Transverse colon (tissue), 4 donors: ENCODE data around the gene RBPJ. TPM values are rescaled to one million over a fixed set of nuclear protein-coding genes. Genes with fewer than 3 reads are reported as not detected.
A peak's percentile ranks its signal among the peaks of the same experiment; 100 is the strongest.
"Not testable (repeated sequence)": the region's sequence is repeated elsewhere in the genome, so short reads cannot be mapped to it uniquely, and the experiment has no call there.

Source experiments
- DNase-seq: peaks from one replicate; pipeline ENCODE4 v3.0.0-alpha.2; 2019
- H3K27ac ChIP-seq, 4 donors: fragments of 200-600 bp; sonication (generic); 2 replicates each; pipeline ENCODE4 v1.5.1; 2016 to 2018; ENCODE audit warnings: inconsistent platforms in 4 of 4
- H3K27me3 ChIP-seq: fragments of 200-600 bp; sonication (generic); 2 replicates; pipeline ENCODE4 v1.5.1; 2017; ENCODE audit warnings: inconsistent platforms
- H3K36me3 ChIP-seq, 4 donors: fragments of 200-600 bp; sonication (generic); 2 replicates each; pipeline ENCODE4 v1.5.1; 2017 to 2019; ENCODE audit warnings: inconsistent platforms in 4 of 4
- H3K4me1 ChIP-seq, 4 donors: fragments of 200-600 bp; sonication (generic); 2 replicates each; pipeline ENCODE4 v1.5.1; 2017 to 2020; ENCODE audit warnings: inconsistent platforms in 4 of 4
- H3K4me3 ChIP-seq, 4 donors: fragments of 200-600 bp; sonication (generic); 1 replicate in 1 of 4; 2 replicates in 3 of 4; pipeline versions ENCODE4 v1.5.1 to v1.6.1; 2017 to 2019; ENCODE audit warnings: inconsistent platforms in 4 of 4
- H3K9me3 ChIP-seq, 2 donors: fragments of 200-600 bp; sonication (generic); 2 replicates each; pipeline ENCODE4 v1.5.1; 2017 to 2019; ENCODE audit warnings: inconsistent platforms in 2 of 2
- EP300 ChIP-seq: sonication (generic); formaldehyde crosslinking; IDR thresholded peaks from one replicate; pipeline ENCODE4 v1.6.1; 2017; ENCODE audit warnings: antibody characterized with exemption, low read depth
- POLR2A ChIP-seq: fragments of 450-650 bp; IDR thresholded peaks from one replicate; pipeline ENCODE4 v1.6.1; 2016; ENCODE audit warnings: antibody characterized with exemption, mild to moderate bottlenecking, moderate library complexity
- POLR2AphosphoS5 ChIP-seq, 3 donors: sonication (generic); formaldehyde crosslinking; IDR thresholded peaks; one replicate each; pipeline ENCODE4 v1.6.1; 2016; ENCODE audit warnings: antibody characterized with exemption in 3 of 3
- WGBS, 2 donors: methylation state at CpG; one replicate each; pipeline ENCODE4 v1.1.5; 2018; ENCODE audit warnings: low coverage in 1 of 2; 5-methylcytosine and 5-hydroxymethylcytosine counted together
- in situ Hi-C, 4 donors: fragments of 200-750 bp; cut with MboI; loops; one replicate each; pipeline versions ENCODE4 v1.15.0 to v1.15.1; 2017; ENCODE audit warnings: low sequenced_read_pairs in 3 of 4, low pct_ligation_motif_present in 1 of 4, low pct_unique_long_range_greater_than_20kb in 1 of 4
- intact Hi-C: fragments of 100-400 bp; cut with DNase I; formaldehyde crosslinking; loops from one replicate; pipeline ENCODE4 v1.15.1; 2023; ENCODE audit warnings: low total_unique reads
- total RNA-seq, 4 donors: library from RNA; depleted of rRNA; stranded (reverse); fragments of >200 nt; gene quantifications; one replicate each; pipeline ENCODE4 v1.1.0, GENCODE V29; 2016
- TF ChIP-seq, protein P1 (sequence below), 5 experiments: fragments of 200-600 bp in 3 of 5; fragments of 450-650 bp in 2 of 5; sonication (generic) in 3 of 5; IDR thresholded peaks; 1 replicate in 2 of 5; 2 replicates in 3 of 5; pipeline ENCODE4 v1.5.1; 2016 to 2017; ENCODE audit warnings: antibody characterized with exemption in 5 of 5, inconsistent platforms in 3 of 5, mild to moderate bottlenecking in 2 of 5, moderate library complexity in 1 of 5

The RBPJ gene
- total RNA-seq, 4 donors from 2014 or later, result 15.1 to 104 (median 44.6) TPM

DNA sequence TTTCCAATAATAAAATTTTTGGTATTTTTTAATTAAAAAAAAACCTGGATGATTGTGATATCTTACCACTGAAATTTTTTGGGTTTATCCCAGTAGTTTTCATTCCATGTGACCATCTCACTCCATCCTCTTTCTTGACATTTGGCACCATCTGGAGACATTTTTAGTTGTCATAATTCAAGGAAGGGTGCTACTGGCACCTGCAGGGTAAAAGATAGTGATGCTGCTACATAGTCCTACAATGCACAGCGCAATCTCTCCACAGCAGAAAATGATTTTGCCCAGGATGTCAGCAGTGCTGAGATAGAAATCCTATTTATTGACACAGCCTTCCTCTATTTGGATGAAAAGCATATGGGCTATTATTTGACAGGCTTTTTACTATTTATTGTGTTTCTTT, 79.3 kb downstream of the RBPJ start:
- no peak overlapping the region for H3K27ac ChIP-seq
- intact Hi-C loops, result loop anchor here (10.0 kb wide), 1 partner anchor 415 kb away; no protein-coding TSS in a partner anchor
- no peak overlapping the region for H3K4me3 ChIP-seq
- TF ChIP-seq POLR2AphosphoS5 (IDR thresholded peaks at IDR 0.05) (no peak), POLR2A (no peak)
- H3K4me1 ChIP-seq, result peaks cover 0 to 3% (median 0%) of the 10 kb centered on the region in 4 donors
- DNase-seq, result no peak
- WGBS, 2 donors, result 100% methylated on average over 1 of the region's 1 CpG
- H3K9me3 ChIP-seq, result no peaks in the 10 kb centered on the region
- no peaks in the 10 kb centered on the region for H3K36me3 ChIP-seq
- H3K27me3 ChIP-seq, result no peaks in the 10 kb centered on the region
- in situ Hi-C loops, result loop anchor here in 2 of 4 donors (10.0 to 25.0 kb wide), 4 partner anchors 75 to 413 kb away; partner anchors contain the start of gene RBPJ (in 1 of the 2)

GRCh38 chr4:26402017-26402416, 81.2 kb downstream of the RBPJ start:
- not testable (repeated sequence) for DNase-seq, H3K27ac ChIP-seq, H3K27me3 ChIP-seq, H3K4me1 ChIP-seq, H3K9me3 ChIP-seq, H3K4me3 ChIP-seq
- H3K36me3 ChIP-seq, result peaks cover 0 to 15% (median 4%) of the 10 kb centered on the region in 4 donors
- intact Hi-C loops, result loop anchor here (10.0 kb wide), 1 partner anchor 417 kb away; no protein-coding TSS in a partner anchor
- WGBS, 2 donors, result 98 to 100% methylated on average over 2 to 3 of the region's 3 CpGs
- in situ Hi-C loops, result loop anchor here in 2 of 4 donors (10.0 to 25.0 kb wide), 4 partner anchors 77 to 415 kb away; partner anchors contain the start of gene RBPJ (in 1 of the 2)

- Histone ChIP-seq H3K27ac (no peak overlapping the region), H3K27me3 (no peaks in the 10 kb centered on the region), H3K9me3 (peaks cover 4 to 8% of the 10 kb centered on the region in 2 donors), H3K36me3 (peaks cover 0 to 17% (median 4%) of the 10 kb centered on the region in 4 donors), H3K4me1 (peaks cover 0 to 3% (median 0%) of the 10 kb centered on the region in 4 donors), H3K4me3 (no peak overlapping the region)
- 64 to 83% methylated on average over 3 of the region's 3 CpGs for WGBS, 2 donors
- no peak for DNase-seq
- TF ChIP-seq EP300 (no peak), POLR2A (no peak), POLR2AphosphoS5 (IDR thresholded peaks at IDR 0.05) (no peak)
- TF ChIP-seq, protein P1, sequence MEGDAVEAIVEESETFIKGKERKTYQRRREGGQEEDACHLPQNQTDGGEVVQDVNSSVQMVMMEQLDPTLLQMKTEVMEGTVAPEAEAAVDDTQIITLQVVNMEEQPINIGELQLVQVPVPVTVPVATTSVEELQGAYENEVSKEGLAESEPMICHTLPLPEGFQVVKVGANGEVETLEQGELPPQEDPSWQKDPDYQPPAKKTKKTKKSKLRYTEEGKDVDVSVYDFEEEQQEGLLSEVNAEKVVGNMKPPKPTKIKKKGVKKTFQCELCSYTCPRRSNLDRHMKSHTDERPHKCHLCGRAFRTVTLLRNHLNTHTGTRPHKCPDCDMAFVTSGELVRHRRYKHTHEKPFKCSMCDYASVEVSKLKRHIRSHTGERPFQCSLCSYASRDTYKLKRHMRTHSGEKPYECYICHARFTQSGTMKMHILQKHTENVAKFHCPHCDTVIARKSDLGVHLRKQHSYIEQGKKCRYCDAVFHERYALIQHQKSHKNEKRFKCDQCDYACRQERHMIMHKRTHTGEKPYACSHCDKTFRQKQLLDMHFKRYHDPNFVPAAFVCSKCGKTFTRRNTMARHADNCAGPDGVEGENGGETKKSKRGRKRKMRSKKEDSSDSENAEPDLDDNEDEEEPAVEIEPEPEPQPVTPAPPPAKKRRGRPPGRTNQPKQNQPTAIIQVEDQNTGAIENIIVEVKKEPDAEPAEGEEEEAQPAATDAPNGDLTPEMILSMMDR (IDR thresholded peaks at IDR 0.05), result no peak
- intact Hi-C loops, result loop anchor here (10.0 kb wide), 1 partner anchor 418 kb away; no protein-coding TSS in a partner anchor
- in situ Hi-C loops, result loop anchor here in 2 of 4 donors (10.0 to 25.0 kb wide), 4 partner anchors 78 to 415 kb away; partner anchors contain the start of gene RBPJ (in 1 of the 2)
Observed at GRCh38 chr4:26402458-26402857, 81.6 kb downstream of the RBPJ start.

DNA sequence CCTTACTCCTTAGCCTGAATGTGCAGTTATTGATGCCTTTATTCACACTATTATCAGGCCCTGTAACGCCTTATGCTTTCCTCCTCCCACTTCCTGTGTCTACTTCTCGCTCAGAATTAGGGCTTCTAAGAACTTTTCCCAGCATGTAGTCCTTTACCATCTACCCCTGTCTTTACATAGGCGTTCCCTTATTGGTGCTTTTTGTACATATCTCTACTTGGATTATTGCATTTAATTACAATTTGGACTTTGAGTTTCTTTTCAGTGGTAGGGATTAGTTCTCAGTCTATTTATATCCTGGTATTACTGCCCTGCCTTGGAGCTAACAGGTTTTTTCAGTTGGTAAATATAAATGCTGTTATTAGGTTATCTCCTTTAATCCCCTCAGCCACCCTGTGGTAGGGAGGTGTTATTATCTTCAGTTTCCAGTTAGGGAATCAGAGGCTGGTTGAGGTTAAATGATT, 84.0 kb downstream of the RBPJ start:
- no peak for DNase-seq
- H3K9me3 ChIP-seq, result peaks cover 4 to 8% of the 10 kb centered on the region in 2 donors
- H3K4me1 ChIP-seq, result peaks cover 0 to 3% (median 0%) of the 10 kb centered on the region in 4 donors
- no peak for TF ChIP-seq POLR2AphosphoS5 (IDR thresholded peaks at IDR 0.05)
- TF ChIP-seq, protein P1 (IDR thresholded peaks at IDR 0.05), result peak in 1 of 5 experiments; percentile 5
- peaks cover 0 to 17% (median 4%) of the 10 kb centered on the region in 4 donors for H3K36me3 ChIP-seq
- WGBS, 2 donors, result 80 to 88% methylated on average over 3 of the region's 3 CpGs
- H3K4me3 ChIP-seq, result no peak overlapping the region
- H3K27me3 ChIP-seq, result no peaks in the 10 kb centered on the region
- intact Hi-C loops, result loop anchor here (10.0 kb wide), 1 partner anchor 420 kb away; no protein-coding TSS in a partner anchor
- in situ Hi-C loops, result loop anchor here in 3 of 4 donors (5.0 to 25.0 kb wide), 5 partner anchors 80 to 417 kb away; partner anchors contain the start of gene RBPJ (in 1 of the 3)
- H3K27ac ChIP-seq, result no peak overlapping the region

DNA sequence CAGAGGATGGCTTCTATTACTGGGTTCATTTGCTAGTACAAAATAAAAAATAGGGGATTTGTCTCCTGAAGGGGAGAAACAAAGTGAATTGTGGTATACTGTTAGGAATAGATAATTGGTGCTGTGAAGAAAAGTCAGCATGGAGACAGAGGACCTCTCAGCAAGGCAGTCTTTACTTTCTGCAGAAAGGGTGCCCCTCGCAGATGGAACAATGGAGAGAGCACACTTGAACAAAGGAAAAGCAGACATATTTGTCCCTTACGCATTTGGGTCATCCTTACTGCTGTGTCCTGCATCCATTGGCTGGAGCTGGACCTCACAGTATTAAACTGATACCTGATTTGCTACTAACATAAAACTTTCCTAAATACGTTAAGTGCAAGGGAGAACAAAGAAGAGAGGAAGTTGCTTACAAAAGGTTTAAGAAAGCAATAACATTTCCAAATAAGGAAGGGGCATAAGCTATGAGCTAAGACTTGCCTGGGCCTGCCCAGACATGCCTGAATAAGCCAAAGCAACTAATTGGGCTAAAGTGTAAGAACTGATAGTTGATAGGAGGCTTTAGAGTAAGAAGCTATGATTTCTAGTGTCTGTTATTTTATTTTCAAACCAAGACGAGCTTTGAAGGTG, 85.6 kb downstream of the RBPJ start:
- 87 to 97% methylated on average over 3 to 4 of the region's 4 CpGs for WGBS, 2 donors
- Histone ChIP-seq H3K4me3 (no peak overlapping the region), H3K36me3 (peaks cover 0 to 17% (median 4%) of the 10 kb centered on the region in 4 donors), H3K9me3 (peaks cover 4 to 8% of the 10 kb centered on the region in 2 donors), H3K27ac (no peak overlapping the region), H3K4me1 (peaks cover 0 to 3% (median 0%) of the 10 kb centered on the region in 4 donors), H3K27me3 (no peaks in the 10 kb centered on the region)
- DNase-seq, result no peak
- in situ Hi-C loops, result loop anchor here in 3 of 4 donors (5.0 to 25.0 kb wide), 5 partner anchors 82 to 419 kb away; partner anchors contain the start of gene RBPJ (in 1 of the 3)
- intact Hi-C loops, result loop anchor here (10.0 kb wide), 1 partner anchor 422 kb away; no protein-coding TSS in a partner anchor
- TF ChIP-seq EP300 (no peak), POLR2AphosphoS5 (IDR thresholded peaks at IDR 0.05) (no peak)
